HEK293 (cell line): Measurements from ENCODE around the gene DCUN1D3.

Experiments
- CTCF ChIP-seq: fragments of 450-650 bp; formaldehyde crosslinking; IDR thresholded peaks from 2 replicates; pipeline ENCODE4 v1.5.1; 2016; ENCODE audit warnings: missing biosample characterization, missing genetic modification characterization
- PBX3 ChIP-seq: sonication (generic); formaldehyde crosslinking; IDR thresholded peaks from 2 replicates; pipeline ENCODE4 v1.8.1; 2022; ENCODE audit warnings: mild to moderate bottlenecking, moderate library complexity, missing genetic modification reagents

- TF ChIP-seq PBX3 (CRISPR knock-in tag) (no peak), CTCF (no peak)
Measured at GRCh38 chr16:20902426-20902825, 2.3 kb upstream of the DCUN1D3 start.
